ENCODE measurements around the gene KCNK10. TPM values are rescaled to one million over a fixed set of nuclear protein-coding genes. Genes with fewer than 3 reads are reported as not detected.

The KCNK10 gene
- total RNA-seq, 4 donors from 2014 or later = 0.04 to 0.08 TPM; not detected in 2

- no peaks in the 10 kb centered on the region for H3K36me3 ChIP-seq
- H3K4me1 ChIP-seq = no peaks in the 10 kb centered on the region
- no peak overlapping the region for H3K27ac ChIP-seq
- H3K27me3 ChIP-seq = no peaks in the 10 kb centered on the region
- no peak for DNase-seq (ENCODE audit: low spot score in 2 of 2)
- H3K4me3 ChIP-seq = no peak overlapping the region
- TF ChIP-seq POLR2AphosphoS5 (IDR thresholded peaks at IDR 0.05) (no peak), EP300 (IDR thresholded peaks at IDR 0.05) (no peak), POLR2A (IDR thresholded peaks at IDR 0.05) (no peak)
- TF ChIP-seq, protein P1, sequence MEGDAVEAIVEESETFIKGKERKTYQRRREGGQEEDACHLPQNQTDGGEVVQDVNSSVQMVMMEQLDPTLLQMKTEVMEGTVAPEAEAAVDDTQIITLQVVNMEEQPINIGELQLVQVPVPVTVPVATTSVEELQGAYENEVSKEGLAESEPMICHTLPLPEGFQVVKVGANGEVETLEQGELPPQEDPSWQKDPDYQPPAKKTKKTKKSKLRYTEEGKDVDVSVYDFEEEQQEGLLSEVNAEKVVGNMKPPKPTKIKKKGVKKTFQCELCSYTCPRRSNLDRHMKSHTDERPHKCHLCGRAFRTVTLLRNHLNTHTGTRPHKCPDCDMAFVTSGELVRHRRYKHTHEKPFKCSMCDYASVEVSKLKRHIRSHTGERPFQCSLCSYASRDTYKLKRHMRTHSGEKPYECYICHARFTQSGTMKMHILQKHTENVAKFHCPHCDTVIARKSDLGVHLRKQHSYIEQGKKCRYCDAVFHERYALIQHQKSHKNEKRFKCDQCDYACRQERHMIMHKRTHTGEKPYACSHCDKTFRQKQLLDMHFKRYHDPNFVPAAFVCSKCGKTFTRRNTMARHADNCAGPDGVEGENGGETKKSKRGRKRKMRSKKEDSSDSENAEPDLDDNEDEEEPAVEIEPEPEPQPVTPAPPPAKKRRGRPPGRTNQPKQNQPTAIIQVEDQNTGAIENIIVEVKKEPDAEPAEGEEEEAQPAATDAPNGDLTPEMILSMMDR (IDR thresholded peaks at IDR 0.05) = no peak
- peaks cover 3% of the 10 kb centered on the region for H3K9me3 ChIP-seq
These were observed 33.8 kb downstream of the KCNK10 start for GRCh38 chr14:88289234-88289633.

- no peak for DNase-seq (ENCODE audit: low spot score in 2 of 2)
- Histone ChIP-seq H3K4me3 (no peak overlapping the region), H3K9me3 (peaks cover 3% of the 10 kb centered on the region), H3K36me3 (no peaks in the 10 kb centered on the region), H3K27ac (no peak overlapping the region), H3K4me1 (no peaks in the 10 kb centered on the region), H3K27me3 (no peaks in the 10 kb centered on the region)
- TF ChIP-seq, protein P1 (IDR thresholded peaks at IDR 0.05) = no peak
- TF ChIP-seq EP300 (IDR thresholded peaks at IDR 0.05) (no peak), POLR2A (IDR thresholded peaks at IDR 0.05) (no peak), POLR2AphosphoS5 (IDR thresholded peaks at IDR 0.05) (no peak)
- 36% methylated on average over 1 of the region's 1 CpG for WGBS
These were observed 36.8 kb downstream of the KCNK10 start for GRCh38 chr14:88286309-88286708.

- H3K27ac ChIP-seq = no peak overlapping the region
- no peaks in the 10 kb centered on the region for H3K36me3 ChIP-seq
- no peak for DNase-seq (ENCODE audit: low spot score in 2 of 2)
- no peak for TF ChIP-seq POLR2A (IDR thresholded peaks at IDR 0.05)
- TF ChIP-seq POLR2AphosphoS5 (IDR thresholded peaks at IDR 0.05) = no peak
- TF ChIP-seq EP300 (IDR thresholded peaks at IDR 0.05) = no peak
- TF ChIP-seq, protein P1 (IDR thresholded peaks at IDR 0.05) = no peak
- H3K4me3 ChIP-seq = no peak overlapping the region
- peaks cover 3% of the 10 kb centered on the region for H3K9me3 ChIP-seq
- WGBS = 79% methylated on average over 3 of the region's 3 CpGs
- no peaks in the 10 kb centered on the region for H3K4me1 ChIP-seq
- no peaks in the 10 kb centered on the region for H3K27me3 ChIP-seq
These were observed 41.6 kb downstream of the KCNK10 start for GRCh38 chr14:88281447-88281846.

- 83% methylated on average over 3 of the region's 3 CpGs for WGBS
- Histone ChIP-seq H3K4me1 (no peaks in the 10 kb centered on the region), H3K27ac (no peak overlapping the region), H3K9me3 (no peaks in the 10 kb centered on the region), H3K36me3 (no peaks in the 10 kb centered on the region), H3K27me3 (no peaks in the 10 kb centered on the region), H3K4me3 (no peak overlapping the region)
- DNase-seq (ENCODE audit: low spot score in 2 of 2) = no peak
- TF ChIP-seq EP300 (IDR thresholded peaks at IDR 0.05) = no peak
- no peak for TF ChIP-seq POLR2A (IDR thresholded peaks at IDR 0.05)
These were observed 46.0 kb downstream of the KCNK10 start for GRCh38 chr14:88276923-88277596.

DNA sequence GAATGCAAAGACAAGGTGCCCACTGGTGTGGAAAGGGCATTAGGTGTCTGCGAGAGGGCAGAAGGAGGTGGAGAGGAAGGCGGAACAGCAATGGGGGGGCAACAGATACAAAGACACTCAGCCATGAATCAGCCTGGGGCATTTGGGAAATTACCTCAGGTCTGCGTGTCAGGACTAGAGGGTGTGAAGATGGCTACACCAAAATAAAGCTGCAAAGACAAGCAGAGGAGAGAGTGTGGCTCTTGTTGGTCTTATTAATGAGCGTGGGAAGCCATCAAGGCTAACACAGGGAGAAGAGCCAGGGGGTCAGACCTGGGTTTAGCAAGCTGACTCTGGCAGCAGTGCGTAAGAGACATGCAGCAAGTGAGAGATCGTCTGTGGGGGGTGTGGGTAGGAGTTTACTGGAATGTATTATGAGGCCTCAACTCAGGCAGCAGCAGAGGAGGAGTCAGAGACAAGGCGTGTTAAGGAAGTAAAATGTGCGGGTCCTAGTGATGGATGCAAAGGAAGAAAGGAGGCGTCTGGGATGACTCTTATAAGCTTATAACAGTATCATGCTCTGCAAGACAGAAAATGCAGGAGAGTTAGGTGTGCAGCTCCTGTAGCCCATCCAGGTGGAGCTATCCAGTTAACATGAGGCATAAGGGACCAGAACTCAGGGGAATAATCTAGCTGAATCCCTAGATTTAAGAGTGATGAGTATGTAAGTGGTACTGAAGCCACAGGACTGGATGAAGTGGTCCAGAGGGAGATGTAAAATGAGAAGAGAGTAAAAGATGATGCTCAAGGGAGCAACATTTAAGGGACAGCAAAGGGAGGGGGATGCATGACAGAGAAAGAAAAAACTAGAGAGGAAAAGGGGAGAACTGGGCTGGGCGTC is 50.4 kb downstream of the KCNK10 start:
- no peak overlapping the region for H3K4me3 ChIP-seq
- 54% methylated on average over 10 of the region's 10 CpGs for WGBS
- no peaks in the 10 kb centered on the region for H3K27me3 ChIP-seq
- no peaks in the 10 kb centered on the region for H3K4me1 ChIP-seq
- H3K9me3 ChIP-seq = no peaks in the 10 kb centered on the region
- TF ChIP-seq EP300 (IDR thresholded peaks at IDR 0.05) = no peak
- DNase-seq (ENCODE audit: low spot score in 2 of 2) = no peak
- H3K36me3 ChIP-seq = no peaks in the 10 kb centered on the region
- H3K27ac ChIP-seq = no peak overlapping the region

DNA sequence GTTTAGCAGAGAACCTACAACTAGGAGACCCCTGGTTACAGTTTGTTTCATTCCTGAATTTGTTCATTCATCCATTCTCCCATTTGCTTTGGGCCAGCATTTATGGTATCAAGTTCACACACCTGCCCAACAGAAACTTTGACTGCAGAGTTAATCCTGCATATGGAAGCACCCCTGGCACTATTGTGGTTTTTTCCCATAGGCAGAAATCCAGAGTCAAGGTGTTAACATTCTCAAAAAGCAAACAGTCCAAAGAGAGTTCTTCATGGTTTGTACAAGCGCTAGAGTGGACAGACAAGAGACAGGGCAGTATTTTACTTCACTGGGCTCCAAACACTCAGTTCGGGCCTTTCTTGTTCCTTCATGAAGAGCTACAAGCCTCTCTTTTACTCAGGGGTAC is 51.9 kb downstream of the KCNK10 start:
- H3K9me3 ChIP-seq = no peaks in the 10 kb centered on the region
- no peaks in the 10 kb centered on the region for H3K27me3 ChIP-seq
- H3K4me1 ChIP-seq = no peaks in the 10 kb centered on the region
- no peak overlapping the region for H3K4me3 ChIP-seq
- TF ChIP-seq POLR2AphosphoS5 (IDR thresholded peaks at IDR 0.05) (no peak), POLR2A (IDR thresholded peaks at IDR 0.05) (no peak), EP300 (IDR thresholded peaks at IDR 0.05) (no peak)
- TF ChIP-seq, protein P1 (IDR thresholded peaks at IDR 0.05) = no peak
- WGBS = 82% methylated on average over 2 of the region's 2 CpGs
- no peak overlapping the region for H3K27ac ChIP-seq
- no peaks in the 10 kb centered on the region for H3K36me3 ChIP-seq
- no peak for DNase-seq (ENCODE audit: low spot score in 2 of 2)

Measured in suprapubic skin (tissue), 4 donors.